CD4-positive, alpha-beta T cell treated with Interleukin-4 for 4 hours (primary cell): ENCODE results near the gene ACOT4.
"Not testable (repeated sequence)": the region's sequence is repeated elsewhere in the genome, so short reads cannot be mapped to it uniquely, and the experiment has no call there.

Source experiments
- DNase-seq: peaks from one replicate; pipeline ENCODE4 v3.0.0-alpha.2; 2020

ACOT4 gene

GRCh38 chr14:73634011-73634833 is 42.5 kb downstream of the ACOT4 start:
- no peak for DNase-seq

- DNase-seq: not testable (repeated sequence)
Observed at GRCh38 chr14:73636355-73636754, 44.7 kb downstream of the ACOT4 start.

GRCh38 chr14:73637830-73638229 is 46.2 kb downstream of the ACOT4 start:
- no peak for DNase-seq

GRCh38 chr14:73640796-73641365 is 49.2 kb downstream of the ACOT4 start:
- no peak for DNase-seq

- peak; percentile 93 for DNase-seq
Observed at GRCh38 chr14:73644531-73645247, 53.0 kb downstream of the ACOT4 start, which contains the start of gene DNAL1. TSS of gene DNAL1 (plus strand) at chr14:73644986. CDS start at chr14:73645040, 54 bp downstream.

GRCh38 chr14:73645248-73645610 is 53.6 kb downstream of the ACOT4 start:
- DNase-seq: no peak
